SK-N-SH treated with all-trans-retinoic acid at 6 μM for 48 hours (cell line): ENCODE data around the gene MAML2.

ENCODE experiments used
- ATAC-seq: fragments of 200-7000 bp; cut with Tn5 transposase; 3 replicates; pipeline ENCODE4 v1.9.1; 2020; ENCODE audit warnings: mild to moderate bottlenecking, moderate library complexity
- ARNTL ChIP-seq: fragments of 450-650 bp; formaldehyde crosslinking; IDR thresholded peaks from 2 replicates; pipeline ENCODE4 v1.5.0; 2020; ENCODE audit warnings: low read depth, mild to moderate bottlenecking, moderate library complexity, borderline replicate concordance
- CREB5 ChIP-seq: fragments of 250-450 bp; sonication (Bioruptor Pico); IDR thresholded peaks from 2 replicates; pipeline ENCODE4 v1.5.1; 2020; ENCODE audit warnings: low read depth, mild to moderate bottlenecking, moderate library complexity
- CSDC2 ChIP-seq: fragments of 250-450 bp; sonication (Bioruptor Pico); IDR thresholded peaks from 2 replicates; pipeline ENCODE4 v1.5.0; 2020; ENCODE audit warnings: mild to moderate bottlenecking, moderate library complexity
- CSRNP3 ChIP-seq: fragments of 250-450 bp; sonication (Bioruptor Pico); IDR thresholded peaks from 2 replicates; pipeline ENCODE4 v1.5.1; 2021; ENCODE audit warnings: mild to moderate bottlenecking, moderate library complexity
- ESRRG ChIP-seq: fragments of 250-450 bp; sonication (Bioruptor Pico); IDR thresholded peaks from 2 replicates; pipeline ENCODE4 v1.6.1; 2021; ENCODE audit warnings: mild to moderate bottlenecking
- ISL1 ChIP-seq: fragments of 250-450 bp; sonication (Bioruptor Pico); IDR thresholded peaks from 2 replicates; pipeline ENCODE4 v2.1.2; 2022; ENCODE audit warnings: mild to moderate bottlenecking, moderate library complexity
- OSR1 ChIP-seq: fragments of 250-450 bp; sonication (Bioruptor Pico); IDR thresholded peaks from 2 replicates; pipeline ENCODE4 v1.8.0; 2022; ENCODE audit warnings: moderate library complexity, mild to moderate bottlenecking, inconsistent platforms
- PATZ1 ChIP-seq: fragments of 250-450 bp; sonication (Bioruptor Pico); IDR thresholded peaks from 2 replicates; pipeline ENCODE4 v1.8.0; 2020; ENCODE audit warnings: mild to moderate bottlenecking, moderate library complexity, borderline replicate concordance
- POU6F1 ChIP-seq: fragments of 250-450 bp; sonication (Bioruptor Pico); IDR thresholded peaks from 2 replicates; pipeline ENCODE4 v1.8.0; 2021; ENCODE audit warnings: low read depth, mild to moderate bottlenecking, moderate library complexity, borderline replicate concordance
- RARB ChIP-seq: fragments of 250-450 bp; sonication (Bioruptor Pico); IDR thresholded peaks from 2 replicates; pipeline ENCODE4 v1.8.0; 2021; ENCODE audit warnings: mild to moderate bottlenecking, moderate library complexity
- SNAI2 ChIP-seq: fragments of 250-450 bp; sonication (Bioruptor Pico); IDR thresholded peaks from 2 replicates; pipeline ENCODE4 v1.5.0; 2020; ENCODE audit warnings: mild to moderate bottlenecking, moderate library complexity
- TCF4 ChIP-seq: fragments of 250-450 bp; sonication (Bioruptor Pico); IDR thresholded peaks from 2 replicates; pipeline ENCODE4 v1.8.0; 2021; ENCODE audit warnings: mild to moderate bottlenecking, moderate library complexity, borderline replicate concordance
- TSHZ2 ChIP-seq: fragments of 250-450 bp; sonication (Bioruptor Pico); IDR thresholded peaks from 2 replicates; pipeline ENCODE4 v1.5.0; 2020; ENCODE audit warnings: mild to moderate bottlenecking, moderate library complexity
- ZC3H10 ChIP-seq: fragments of 250-450 bp; sonication (Bioruptor Pico); IDR thresholded peaks from 2 replicates; pipeline ENCODE4 v1.5.1; 2021; ENCODE audit warnings: mild to moderate bottlenecking, moderate library complexity
- ZFP3 ChIP-seq: fragments of 250-450 bp; sonication (Bioruptor Pico); IDR thresholded peaks from 2 replicates; pipeline ENCODE4 v1.5.0; 2020; ENCODE audit warnings: mild to moderate bottlenecking, moderate library complexity
- ZFP30 ChIP-seq: fragments of 450-650 bp; formaldehyde crosslinking; IDR thresholded peaks from 2 replicates; pipeline ENCODE4 v1.5.0; 2022; ENCODE audit warnings: mild to moderate bottlenecking, moderate library complexity
- ZNF565 ChIP-seq: fragments of 450-650 bp; formaldehyde crosslinking; conservative IDR thresholded peaks from 2 replicates; pipeline ENCODE4 v1.5.0; 2020; ENCODE audit warnings: low read depth, mild to moderate bottlenecking, moderate library complexity
- ZNF70 ChIP-seq: fragments of 450-650 bp; formaldehyde crosslinking; IDR thresholded peaks from 2 replicates; pipeline ENCODE4 v1.5.0; 2020; ENCODE audit warnings: mild to moderate bottlenecking, moderate library complexity
- ZNF8 ChIP-seq: fragments of 450-650 bp; formaldehyde crosslinking; IDR thresholded peaks from 2 replicates; pipeline ENCODE4 v1.5.0; 2020; ENCODE audit warnings: mild to moderate bottlenecking, moderate library complexity

The MAML2 gene

GRCh38 chr11:96303980-96304379, 39.0 kb downstream of the MAML2 start (continued):
- TF ChIP-seq CSRNP3 (CRISPR knock-in tag) (no peak), RARB (no peak), ZNF70 (CRISPR knock-in tag) (no peak), ZFP30 (no peak), SNAI2 (CRISPR knock-in tag) (no peak)

- TF ChIP-seq CSDC2 (CRISPR knock-in tag), result no peak
- TF ChIP-seq ESRRG (CRISPR knock-in tag), result no peak
- peak; percentile 12; the same call in 2 of the 3 replicates for ATAC-seq
Observed at GRCh38 chr11:96303064-96303463, 39.9 kb downstream of the MAML2 start.

- no peak for ATAC-seq
- TF ChIP-seq TSHZ2 (CRISPR knock-in tag), result no peak
- no peak for TF ChIP-seq OSR1 (CRISPR knock-in tag)
- TF ChIP-seq TCF4 (CRISPR knock-in tag), result no peak
- TF ChIP-seq ZFP3 (CRISPR knock-in tag), result no peak
- no peak for TF ChIP-seq ARNTL (CRISPR knock-in tag)
- TF ChIP-seq PATZ1 (CRISPR knock-in tag), result no peak
- no peak for TF ChIP-seq ESRRG (CRISPR knock-in tag)
- TF ChIP-seq, all 23 proteins: peak for 0
Observed at GRCh38 chr11:96301818-96302217, 41.2 kb downstream of the MAML2 start.

GRCh38 chr11:96299155-96299888, 43.7 kb downstream of the MAML2 start:
- no peak for TF ChIP-seq ZC3H10 (CRISPR knock-in tag)
- no peak for TF ChIP-seq ZNF565 (CRISPR knock-in tag)
- no peak for TF ChIP-seq ARNTL (CRISPR knock-in tag)
- no peak for ATAC-seq

GRCh38 chr11:96295369-96295768, 47.6 kb downstream of the MAML2 start:
- no peak for ATAC-seq
- no peak for TF ChIP-seq OSR1 (CRISPR knock-in tag)
- no peak for TF ChIP-seq CREB5 (CRISPR knock-in tag)
- no peak for TF ChIP-seq ZFP30
- no peak for TF ChIP-seq PATZ1 (CRISPR knock-in tag)
- TF ChIP-seq CSDC2 (CRISPR knock-in tag), result no peak
- no peak for TF ChIP-seq ISL1 (CRISPR knock-in tag)
- TF ChIP-seq POU6F1 (CRISPR knock-in tag), result no peak
- no peak for TF ChIP-seq ZNF8
